ENCODE data around the gene CTU2.

Gene CTU2

DNA sequence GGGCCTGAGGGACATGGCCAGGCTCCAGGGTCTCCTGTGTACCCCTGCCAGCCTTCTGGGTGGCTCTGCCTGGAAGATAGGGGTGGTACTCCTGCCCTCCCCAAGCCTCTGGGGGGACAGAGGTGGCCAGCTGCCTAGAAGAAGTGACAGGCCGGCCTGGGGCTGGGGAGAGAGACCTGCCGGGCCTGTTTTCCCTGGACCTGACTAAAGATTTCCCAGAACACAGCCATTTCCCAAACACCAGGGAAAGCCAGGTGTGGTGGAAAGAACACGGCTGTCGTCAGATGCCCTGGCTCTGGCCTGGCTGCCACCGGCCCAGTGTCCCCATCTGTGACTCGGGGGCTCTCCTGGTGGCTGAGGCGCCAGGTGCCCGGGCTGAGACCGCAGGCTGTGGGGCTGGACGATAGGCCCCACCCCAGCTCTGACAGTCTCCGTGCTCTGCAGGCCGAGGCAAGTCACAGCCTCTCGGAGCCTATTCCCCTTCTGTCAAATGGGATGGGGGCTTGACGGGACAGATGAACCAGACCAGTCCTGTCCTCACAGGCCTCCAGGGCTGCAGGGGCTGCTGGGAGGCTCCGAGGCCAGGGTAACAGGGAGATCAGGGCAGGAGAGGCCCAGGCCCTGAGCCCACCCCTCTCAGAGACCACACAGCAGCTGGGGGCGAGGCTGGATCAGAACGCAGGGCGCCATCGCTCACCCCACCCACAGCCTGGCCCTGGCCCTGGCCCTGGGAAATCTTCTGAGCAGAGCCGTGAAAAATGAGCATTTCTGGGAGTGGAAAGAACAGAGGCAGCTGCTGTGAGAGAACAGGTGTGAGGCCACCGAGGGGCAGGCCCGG lies 33.1 kb downstream of the CTU2 start:
- Mint-ChIP-seq H3K9me3 (no peaks in the 10 kb centered on the region), H3K4me3 (no peak overlapping the region), H3K27me3 (ENCODE audit: low read depth) (no peaks in the 10 kb centered on the region), H3K27ac (no peak overlapping the region), H3K4me1 (ENCODE audit: low read depth) (no peaks in the 10 kb centered on the region), H3K36me3 (ENCODE audit: low read depth) (peaks cover 13% of the 10 kb centered on the region)
- no peak for DNase-seq (ENCODE audit: low spot score)

DNA sequence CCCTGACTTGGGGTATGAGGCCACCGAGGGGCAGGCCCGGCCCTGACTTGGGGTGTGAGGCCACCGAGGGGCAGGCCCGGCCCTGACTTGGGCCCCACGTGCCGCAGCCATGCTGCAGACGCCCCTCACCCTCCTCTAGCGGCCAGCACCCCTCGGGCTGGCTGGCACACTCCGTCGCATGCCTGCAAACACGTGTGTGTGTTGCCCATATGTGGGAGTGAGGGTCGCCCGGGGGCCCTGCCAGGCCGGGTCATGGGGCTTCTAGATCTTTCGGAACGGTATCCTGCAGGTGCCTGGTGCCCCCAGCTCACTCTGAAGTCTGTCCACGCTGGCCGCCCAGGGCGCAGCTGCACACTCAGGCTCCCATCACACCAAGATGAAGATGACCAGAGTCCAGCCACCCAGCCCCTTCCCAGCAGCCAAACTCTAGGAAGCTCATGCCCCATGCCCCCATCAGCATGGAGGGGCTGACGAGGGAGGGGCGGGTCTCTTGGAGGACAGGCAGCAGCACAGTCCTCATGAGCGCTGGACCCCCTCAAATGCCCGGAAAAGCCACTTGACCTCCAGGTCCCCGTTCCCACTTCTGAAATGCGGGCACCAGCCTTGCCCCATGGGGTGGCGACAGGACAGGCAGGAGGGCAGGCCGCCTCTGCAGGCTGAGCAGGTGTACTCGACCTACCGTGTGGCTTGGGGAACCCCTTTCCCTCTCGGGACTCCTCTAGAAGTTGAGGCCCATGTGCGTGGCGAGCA lies 33.8 kb downstream of the CTU2 start:
- H3K27me3 Mint-ChIP-seq (ENCODE audit: low read depth), result no peaks in the 10 kb centered on the region
- no peak overlapping the region for H3K27ac Mint-ChIP-seq
- no peak overlapping the region for H3K4me3 Mint-ChIP-seq
- peaks cover 13% of the 10 kb centered on the region for H3K36me3 Mint-ChIP-seq (ENCODE audit: low read depth)
- DNase-seq (ENCODE audit: low spot score), result no peak
- no peaks in the 10 kb centered on the region for H3K9me3 Mint-ChIP-seq
- H3K4me1 Mint-ChIP-seq (ENCODE audit: low read depth), result no peaks in the 10 kb centered on the region

DNA sequence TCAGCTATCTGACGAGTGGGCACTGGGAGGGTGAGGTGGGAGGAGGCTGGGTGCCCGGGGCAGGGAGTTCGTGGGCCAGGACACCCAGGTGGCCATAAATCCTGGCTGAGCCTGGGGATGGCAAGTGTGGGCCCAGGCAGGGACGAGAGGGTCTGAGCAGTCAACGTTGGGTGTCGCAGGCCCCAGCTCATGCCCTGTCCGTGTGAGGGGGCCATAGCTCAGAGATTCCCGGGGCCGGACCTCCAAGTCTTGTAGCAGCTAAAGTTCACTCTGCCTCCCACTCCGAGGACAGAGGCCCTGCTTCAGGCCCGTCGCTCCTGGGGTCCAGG lies 34.4 kb downstream of the CTU2 start:
- no peak overlapping the region for H3K4me3 Mint-ChIP-seq
- H3K27ac Mint-ChIP-seq, result no peak overlapping the region
- no peaks in the 10 kb centered on the region for H3K27me3 Mint-ChIP-seq (ENCODE audit: low read depth)
- no peak for DNase-seq (ENCODE audit: low spot score)
- H3K9me3 Mint-ChIP-seq, result no peaks in the 10 kb centered on the region
- H3K36me3 Mint-ChIP-seq (ENCODE audit: low read depth), result peaks cover 10% of the 10 kb centered on the region
- H3K4me1 Mint-ChIP-seq (ENCODE audit: low read depth), result peaks cover 1% of the 10 kb centered on the region

DNA sequence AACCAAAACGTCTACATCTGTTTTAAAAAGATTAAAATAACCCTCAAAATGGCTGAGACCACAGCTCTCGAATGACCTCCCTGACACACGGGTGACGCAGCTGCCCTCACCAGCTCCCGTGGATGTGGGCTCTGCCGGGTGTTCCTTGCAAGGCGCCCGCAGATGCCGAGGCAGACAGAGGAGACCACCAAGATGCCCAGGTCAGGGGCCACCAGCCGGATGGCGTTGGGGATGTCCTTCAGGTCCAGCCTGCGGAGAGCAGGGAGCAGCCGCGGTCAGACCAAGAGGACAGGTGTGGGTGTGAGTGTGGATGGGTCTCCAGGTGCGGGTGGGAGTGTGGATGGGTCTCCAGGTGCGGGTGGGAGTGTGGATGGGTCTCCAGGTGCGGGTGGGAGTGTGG lies 35.1 kb downstream of the CTU2 start:
- H3K4me1 Mint-ChIP-seq (ENCODE audit: low read depth), result peaks cover 8% of the 10 kb centered on the region
- peaks cover 10% of the 10 kb centered on the region for H3K36me3 Mint-ChIP-seq (ENCODE audit: low read depth)
- no peaks in the 10 kb centered on the region for H3K9me3 Mint-ChIP-seq
- DNase-seq (ENCODE audit: low spot score), result no peak
- H3K27ac Mint-ChIP-seq, result no peak overlapping the region
- no peak overlapping the region for H3K4me3 Mint-ChIP-seq
- no peaks in the 10 kb centered on the region for H3K27me3 Mint-ChIP-seq (ENCODE audit: low read depth)

DNA sequence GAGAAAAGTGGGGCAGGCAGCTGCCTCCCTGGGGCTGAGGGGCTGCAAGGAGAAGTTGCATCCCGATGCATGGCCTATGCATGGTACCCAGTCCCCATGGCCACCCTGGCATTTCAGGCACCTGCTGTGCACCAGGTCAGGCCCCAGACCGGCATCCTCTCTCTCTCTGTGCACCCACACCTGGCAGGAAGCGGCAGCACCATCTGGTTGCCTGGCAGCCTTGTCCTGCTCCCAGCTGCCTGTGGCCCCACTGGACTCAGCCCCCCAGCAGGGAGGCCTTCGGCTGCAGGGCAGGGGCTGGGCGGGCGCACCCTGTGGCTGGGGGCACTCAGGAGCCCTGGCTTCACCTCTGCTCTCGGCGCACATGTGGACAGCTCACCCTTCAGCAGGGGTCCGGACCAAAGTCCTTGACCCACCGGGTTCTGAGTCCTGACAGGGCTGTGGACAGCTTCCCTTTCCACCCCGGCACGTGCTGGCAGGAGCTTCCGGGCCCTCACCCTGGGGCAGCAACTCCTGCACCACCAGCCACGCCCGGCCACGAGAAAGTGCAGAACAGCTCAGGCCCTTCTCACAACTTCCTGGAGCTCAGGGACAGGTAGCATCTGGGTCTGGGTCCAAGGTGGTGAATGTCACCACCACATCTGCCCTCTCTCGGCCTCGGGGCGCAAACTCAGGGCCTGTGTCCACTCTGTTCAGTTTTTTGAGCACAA lies 36.7 kb downstream of the CTU2 start:
- H3K36me3 Mint-ChIP-seq (ENCODE audit: low read depth), result peaks cover 10% of the 10 kb centered on the region
- H3K4me1 Mint-ChIP-seq (ENCODE audit: low read depth), result peaks cover 10% of the 10 kb centered on the region
- no peak overlapping the region for H3K27ac Mint-ChIP-seq

DNA sequence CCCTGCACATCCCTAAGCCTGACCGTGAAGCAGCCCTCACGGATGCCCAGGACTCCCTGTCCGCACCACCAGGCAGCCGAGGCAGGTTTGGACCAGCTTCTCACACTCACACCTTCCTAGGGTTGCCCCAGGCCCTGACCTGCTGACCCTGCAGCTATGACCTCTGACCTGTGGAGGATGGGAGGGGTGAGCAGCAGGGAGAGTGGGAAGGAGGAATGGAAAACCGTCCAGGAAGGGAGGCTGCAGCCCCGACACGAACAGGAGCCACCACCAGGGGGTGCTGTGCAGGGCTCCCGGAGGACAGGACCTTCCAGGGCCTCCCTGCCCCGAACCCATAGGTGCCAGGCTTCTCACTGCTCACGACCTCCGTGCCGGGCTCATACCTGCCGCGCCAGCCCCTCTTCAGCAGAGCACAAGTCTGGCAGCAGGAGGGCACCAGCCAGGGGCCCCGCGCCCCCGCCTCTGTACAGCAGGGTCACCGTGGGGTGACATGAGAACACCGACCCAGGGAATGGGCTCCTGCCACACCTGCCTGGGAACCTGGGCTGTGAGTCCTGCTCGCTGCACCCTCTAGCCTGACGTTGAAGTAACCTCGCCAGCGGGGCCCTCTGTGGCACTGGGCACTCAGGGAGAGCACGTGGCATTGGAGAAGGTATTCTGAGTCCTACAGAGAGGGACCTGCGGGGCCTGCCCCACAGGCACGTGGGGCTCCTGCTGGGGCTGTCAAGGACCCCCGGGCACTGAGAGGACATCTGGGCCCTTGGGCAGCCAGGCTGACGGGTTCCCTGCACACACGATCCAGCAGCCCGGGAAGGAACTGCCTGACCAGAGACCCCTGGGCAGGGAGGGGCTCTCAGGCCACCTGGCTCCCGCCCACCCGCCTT lies 37.6 kb downstream of the CTU2 start:
- peak; percentile 42 for DNase-seq (ENCODE audit: low spot score)
- peak overlapping the region; percentile 36 for H3K27ac Mint-ChIP-seq
- H3K9me3 Mint-ChIP-seq, result no peaks in the 10 kb centered on the region
- H3K36me3 Mint-ChIP-seq (ENCODE audit: low read depth), result peaks cover 7% of the 10 kb centered on the region
- no peaks in the 10 kb centered on the region for H3K27me3 Mint-ChIP-seq (ENCODE audit: low read depth)
- H3K4me1 Mint-ChIP-seq (ENCODE audit: low read depth), result peaks cover 10% of the 10 kb centered on the region
- no peak overlapping the region for H3K4me3 Mint-ChIP-seq

More for the DNA sequence above, 36.7 kb downstream of the CTU2 start:
- Mint-ChIP-seq H3K9me3 (no peaks in the 10 kb centered on the region), H3K27me3 (ENCODE audit: low read depth) (no peaks in the 10 kb centered on the region), H3K4me3 (no peak overlapping the region)
- no peak for DNase-seq (ENCODE audit: low spot score)

DNA sequence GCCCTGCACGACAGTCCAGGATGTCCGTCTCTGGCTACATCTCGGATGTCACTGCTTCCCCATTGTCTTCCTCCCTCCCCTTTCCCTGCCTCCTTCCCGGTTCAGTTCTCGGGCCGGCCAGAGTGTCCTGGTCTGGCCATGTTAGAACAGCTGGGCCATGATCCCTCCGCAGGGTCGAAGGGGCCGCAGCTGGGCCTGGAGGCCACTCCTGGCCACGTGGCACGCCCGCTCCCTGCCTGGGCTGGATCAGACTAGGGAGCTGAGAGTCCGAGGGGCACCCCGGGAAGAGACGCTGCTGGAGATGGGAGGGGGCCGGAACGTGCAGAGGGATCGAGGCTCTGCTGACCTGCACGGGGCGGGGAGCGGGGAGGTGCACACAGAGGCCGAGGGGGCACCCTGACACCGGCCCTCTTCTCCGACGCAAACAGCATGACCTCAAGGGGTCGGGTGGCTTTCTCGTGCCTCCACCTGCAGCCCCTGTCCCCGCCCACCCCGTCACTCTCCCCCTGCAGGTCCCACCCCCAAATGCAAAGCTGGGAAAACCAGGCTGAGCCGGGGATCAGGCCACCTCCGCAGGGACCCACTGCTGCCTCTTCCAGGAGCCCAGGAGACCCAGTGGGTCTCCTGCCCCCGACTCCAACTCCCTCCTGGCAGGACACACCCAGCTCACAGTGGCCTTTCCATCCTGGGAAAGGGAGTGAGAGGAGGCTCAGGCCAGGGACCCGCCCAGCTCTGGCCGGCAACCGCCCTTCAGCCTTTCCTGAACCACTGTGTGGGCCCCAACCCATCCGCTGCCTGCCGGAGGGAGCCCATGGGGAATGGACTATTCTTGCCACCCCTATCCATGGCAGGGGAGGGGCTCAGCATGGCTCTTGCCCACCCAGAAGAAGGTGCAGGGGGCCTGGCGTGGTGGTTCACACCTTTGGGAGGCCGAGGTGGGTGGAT lies 38.5 kb downstream of the CTU2 start:
- Mint-ChIP-seq H3K27ac (no peak overlapping the region), H3K4me1 (ENCODE audit: low read depth) (peaks cover 10% of the 10 kb centered on the region), H3K4me3 (no peak overlapping the region), H3K27me3 (ENCODE audit: low read depth) (no peaks in the 10 kb centered on the region), H3K9me3 (no peaks in the 10 kb centered on the region), H3K36me3 (ENCODE audit: low read depth) (peaks cover 5% of the 10 kb centered on the region)
- DNase-seq (ENCODE audit: low spot score), result no peak

DNA sequence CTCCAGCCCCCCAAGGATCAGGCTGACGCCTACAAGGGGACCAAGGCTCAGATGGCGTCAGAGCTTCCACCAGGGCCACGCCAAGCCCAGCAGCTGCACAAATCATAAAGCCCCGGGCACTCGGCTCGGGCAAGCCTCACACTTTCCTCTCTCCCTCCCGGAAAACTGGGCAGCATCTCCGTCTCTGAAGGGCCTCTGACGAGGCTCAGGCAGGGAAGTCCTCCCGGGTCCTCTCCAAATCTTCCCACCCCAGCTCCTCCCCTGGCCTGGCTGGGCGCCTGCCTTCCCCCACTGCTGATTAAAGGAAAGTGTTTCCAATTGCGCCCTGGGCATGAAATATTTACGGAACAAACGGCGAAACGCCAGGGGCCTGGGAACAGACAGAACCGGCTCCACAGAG lies 40.2 kb downstream of the CTU2 start:
- Mint-ChIP-seq H3K27ac (peak overlapping the region; percentile 76), H3K9me3 (no peaks in the 10 kb centered on the region), H3K4me1 (ENCODE audit: low read depth) (peaks cover 10% of the 10 kb centered on the region), H3K27me3 (ENCODE audit: low read depth) (no peaks in the 10 kb centered on the region), H3K4me3 (no peak overlapping the region), H3K36me3 (ENCODE audit: low read depth) (peaks cover under 1% of the 10 kb centered on the region)
- DNase-seq (ENCODE audit: low spot score), result no peak

DNA sequence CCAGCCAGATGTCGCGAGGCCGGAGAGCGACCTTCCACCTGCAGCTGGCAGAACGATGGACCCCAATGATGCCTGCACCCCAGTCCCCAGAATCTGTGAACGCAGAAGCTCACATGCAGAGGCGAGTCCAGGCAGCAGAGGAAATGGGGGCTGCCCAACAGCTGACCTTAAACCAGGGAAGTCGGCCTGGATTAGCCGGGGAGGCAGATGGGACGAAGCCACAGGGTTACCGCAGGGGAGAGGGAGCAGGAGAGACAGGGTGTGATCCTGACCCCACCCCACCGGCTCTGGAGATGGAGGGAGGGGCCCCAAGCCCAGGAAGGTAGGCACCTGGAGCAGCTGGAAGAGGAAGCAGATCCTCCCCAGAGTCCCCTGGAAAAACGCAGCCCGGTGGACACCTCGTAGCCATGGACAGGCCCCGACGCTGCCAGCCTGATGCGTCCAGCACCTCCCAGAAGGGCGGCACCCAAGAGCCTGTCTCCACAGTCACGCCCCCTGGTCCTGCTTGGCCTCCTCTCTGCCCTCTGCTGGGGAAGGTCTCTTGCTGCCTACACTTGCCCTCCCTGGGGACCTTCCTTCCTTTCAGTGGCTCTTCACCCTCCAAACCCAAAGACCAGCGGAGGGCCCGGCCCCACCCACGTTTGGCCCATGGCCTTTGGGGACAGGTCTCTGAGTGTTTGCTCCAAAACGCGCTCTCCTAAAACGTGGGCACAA lies 41.4 kb downstream of the CTU2 start:
- Mint-ChIP-seq H3K36me3 (ENCODE audit: low read depth) (peaks cover 4% of the 10 kb centered on the region), H3K27ac (no peak overlapping the region), H3K4me1 (ENCODE audit: low read depth) (peaks cover 10% of the 10 kb centered on the region), H3K9me3 (no peaks in the 10 kb centered on the region), H3K27me3 (ENCODE audit: low read depth) (no peaks in the 10 kb centered on the region), H3K4me3 (no peak overlapping the region)
- DNase-seq (ENCODE audit: low spot score), result peak; percentile 19

DNA sequence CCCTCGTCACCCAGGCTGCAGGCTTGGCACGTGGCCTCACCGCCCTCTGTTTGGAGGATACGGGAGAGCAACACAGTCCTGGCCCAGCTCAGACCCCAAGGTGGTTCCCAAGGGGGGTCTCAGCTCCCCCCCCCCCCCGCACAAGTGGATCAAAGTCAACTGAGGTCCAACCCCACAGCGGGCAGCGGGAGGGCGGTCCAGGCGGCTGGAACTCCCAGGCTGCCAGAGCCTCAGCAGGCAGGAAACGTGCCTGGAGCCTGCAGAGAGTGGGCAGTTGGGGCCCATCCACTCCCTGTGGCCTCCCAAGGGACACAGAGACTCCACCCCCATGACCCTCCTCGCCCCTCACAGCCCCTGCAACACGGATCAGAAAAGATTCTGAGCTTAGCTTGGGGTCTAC lies 42.1 kb downstream of the CTU2 start:
- Mint-ChIP-seq H3K4me1 (ENCODE audit: low read depth) (peaks cover 10% of the 10 kb centered on the region), H3K4me3 (no peak overlapping the region), H3K36me3 (ENCODE audit: low read depth) (peaks cover 4% of the 10 kb centered on the region), H3K27me3 (ENCODE audit: low read depth) (no peaks in the 10 kb centered on the region), H3K27ac (no peak overlapping the region), H3K9me3 (no peaks in the 10 kb centered on the region)
- no peak for DNase-seq (ENCODE audit: low spot score)

DNA sequence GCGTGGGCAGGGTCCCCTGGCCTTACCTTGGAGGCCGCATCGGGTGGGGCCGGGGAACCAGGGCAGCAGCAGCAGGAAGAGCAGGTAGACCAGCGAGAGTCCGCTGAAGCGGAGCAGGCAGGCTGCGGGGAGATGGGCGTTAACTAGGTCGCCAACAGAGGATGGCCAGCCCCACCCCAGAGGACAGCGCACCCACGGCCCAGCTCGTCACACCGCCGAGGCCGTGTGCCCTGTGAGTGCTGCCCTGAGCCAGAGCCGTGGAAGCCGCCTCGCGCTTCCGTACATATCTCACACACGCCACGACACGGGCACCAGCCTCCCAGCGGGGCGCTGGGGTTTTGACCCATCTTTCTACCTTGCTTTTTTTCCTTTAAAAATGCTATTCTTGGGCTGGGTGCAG lies 43.1 kb downstream of the CTU2 start:
- H3K4me3 Mint-ChIP-seq, result no peak overlapping the region
- no peaks in the 10 kb centered on the region for H3K27me3 Mint-ChIP-seq (ENCODE audit: low read depth)
- DNase-seq (ENCODE audit: low spot score), result no peak
- H3K27ac Mint-ChIP-seq, result no peak overlapping the region
- H3K36me3 Mint-ChIP-seq (ENCODE audit: low read depth), result peaks cover 5% of the 10 kb centered on the region
- H3K4me1 Mint-ChIP-seq (ENCODE audit: low read depth), result peaks cover 10% of the 10 kb centered on the region
- H3K9me3 Mint-ChIP-seq, result no peaks in the 10 kb centered on the region

DNA sequence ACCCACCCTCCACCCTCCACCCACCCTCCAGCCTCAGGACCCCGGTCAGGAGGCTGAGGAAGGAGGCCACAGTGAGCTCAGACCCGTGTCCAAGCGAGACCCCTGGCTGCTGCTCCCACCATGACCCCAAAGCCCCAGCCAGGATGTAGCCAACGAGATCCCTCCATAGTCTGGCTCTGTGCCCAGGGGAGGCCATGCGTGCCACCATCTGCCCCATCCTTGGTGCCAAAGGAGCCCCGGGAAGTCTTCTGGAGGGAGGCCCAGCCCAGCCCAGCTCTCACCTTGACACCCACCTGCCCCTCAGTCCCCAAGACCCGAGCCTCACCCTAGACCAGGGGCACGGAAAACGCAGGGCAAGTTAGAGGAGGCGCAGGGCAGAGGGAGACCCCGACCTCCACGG lies 44.6 kb downstream of the CTU2 start:
- no peaks in the 10 kb centered on the region for H3K9me3 Mint-ChIP-seq
- no peaks in the 10 kb centered on the region for H3K27me3 Mint-ChIP-seq (ENCODE audit: low read depth)
- H3K27ac Mint-ChIP-seq, result no peak overlapping the region
- peaks cover 7% of the 10 kb centered on the region for H3K4me1 Mint-ChIP-seq (ENCODE audit: low read depth)
- no peak overlapping the region for H3K4me3 Mint-ChIP-seq
- no peak for DNase-seq (ENCODE audit: low spot score)
- H3K36me3 Mint-ChIP-seq (ENCODE audit: low read depth), result peaks cover 5% of the 10 kb centered on the region
